A673 (cell line): ENCODE data around the gene MRPS23. TPM values are rescaled to one million over a fixed set of nuclear protein-coding genes. Genes with fewer than 3 reads are reported as not detected.

Experiments used
- BruUV-seq: library from RNA; stranded (reverse); fragments of 400-500 nt; replicated peaks from 2 replicates; lab custom pipeline; 2021; lab: Mats Ljungman, UMichigan
- CTCF ChIA-PET: fragments of 300-600 bp; sonication (Branson Sonifier 250); formaldehyde crosslinking; loops from one replicate; lab custom pipeline; 2022; ENCODE audit warnings: antibody characterized with exemption; lab: Charles Lee
- POLR2A ChIA-PET: fragments of 300-600 bp; sonication (Branson Sonifier 250); formaldehyde crosslinking; loops from one replicate; lab custom pipeline; 2022; ENCODE audit warnings: antibody characterized with exemption; ENCODE audit not compliant: low non-redundant PET; lab: Charles Lee
- DNase-seq: peaks from one replicate; pipeline ENCODE4 v3.0.0-alpha.2; 2015; ENCODE audit warnings: low spot score
- H3K27ac ChIP-seq: fragments of 200-600 bp; sonication (generic); 2 replicates; pipeline ENCODE4 v1.5.1; 2016; ENCODE audit warnings: mixed run types, low read depth, mild to moderate bottlenecking, mixed read lengths, antibody characterized with exemption, low read length; ENCODE audit not compliant: poor library complexity, severe bottlenecking
- H3K27me3 ChIP-seq: fragments of 200-600 bp; sonication (generic); replicated peaks from 2 replicates; pipeline ENCODE4 v1.6.1; 2017; ENCODE audit warnings: mixed run types, low read depth, mild to moderate bottlenecking, mixed read lengths, antibody characterized with exemption, low read length; ENCODE audit not compliant: insufficient read depth, poor library complexity
- H3K36me3 ChIP-seq: fragments of 200-600 bp; sonication (generic); 2 replicates; pipeline ENCODE4 v1.6.1; 2016; ENCODE audit warnings: mixed run types, mild to moderate bottlenecking, mixed read lengths, antibody characterized with exemption, low read length; ENCODE audit not compliant: insufficient read depth, poor library complexity, severe bottlenecking
- H3K4me1 ChIP-seq: fragments of 200-600 bp; sonication (generic); 2 replicates; pipeline ENCODE4 v1.6.1; 2017; ENCODE audit warnings: mixed run types, mild to moderate bottlenecking, mixed read lengths, antibody characterized with exemption, low read length; ENCODE audit not compliant: insufficient read depth, poor library complexity, severe bottlenecking
- H3K4me3 ChIP-seq: fragments of 200-600 bp; sonication (generic); 2 replicates; pipeline ENCODE4 v1.5.1; 2016; ENCODE audit warnings: low read depth, mixed run types, mild to moderate bottlenecking, mixed read lengths, low read length; ENCODE audit not compliant: poor library complexity, severe bottlenecking
- H3K9me3 ChIP-seq: fragments of 200-600 bp; sonication (generic); 2 replicates; pipeline ENCODE4 v1.6.1; 2016; ENCODE audit warnings: mixed run types, low read depth, mild to moderate bottlenecking, mixed read lengths, antibody characterized with exemption, low read length; ENCODE audit not compliant: poor library complexity, severe bottlenecking
- EZH2 ChIP-seq: fragments of 200-600 bp; sonication (generic); IDR thresholded peaks from 2 replicates; pipeline ENCODE4 v1.6.1; 2017; ENCODE audit warnings: borderline replicate concordance, low read depth, mild to moderate bottlenecking, mixed read lengths, antibody characterized with exemption, low read length; ENCODE audit not compliant: poor library complexity, severe bottlenecking
- intact Hi-C: fragments of 100-400 bp; cut with micrococcal nuclease; formaldehyde crosslinking; loops from one replicate; pipeline ENCODE4 v1.10.0; 2022; ENCODE audit not compliant: unreplicated experiment
- total RNA-seq: library from RNA; stranded (reverse); gene quantifications from 2 replicates; pipeline ENCODE4 v1.2.3, GENCODE V29; 2021
- TF ChIP-seq, protein P1 (sequence below): fragments of 300-800, 200-600 bp; sonication (generic); conservative IDR thresholded peaks from 2 replicates; pipeline ENCODE4 v1.5.1; 2017; ENCODE audit warnings: low read depth, mild to moderate bottlenecking, antibody characterized with exemption, low read length, moderate library complexity, mixed read lengths

MRPS23 gene
- total RNA-seq, 1 experiment from 2014 or later = 94.2 TPM

DNA sequence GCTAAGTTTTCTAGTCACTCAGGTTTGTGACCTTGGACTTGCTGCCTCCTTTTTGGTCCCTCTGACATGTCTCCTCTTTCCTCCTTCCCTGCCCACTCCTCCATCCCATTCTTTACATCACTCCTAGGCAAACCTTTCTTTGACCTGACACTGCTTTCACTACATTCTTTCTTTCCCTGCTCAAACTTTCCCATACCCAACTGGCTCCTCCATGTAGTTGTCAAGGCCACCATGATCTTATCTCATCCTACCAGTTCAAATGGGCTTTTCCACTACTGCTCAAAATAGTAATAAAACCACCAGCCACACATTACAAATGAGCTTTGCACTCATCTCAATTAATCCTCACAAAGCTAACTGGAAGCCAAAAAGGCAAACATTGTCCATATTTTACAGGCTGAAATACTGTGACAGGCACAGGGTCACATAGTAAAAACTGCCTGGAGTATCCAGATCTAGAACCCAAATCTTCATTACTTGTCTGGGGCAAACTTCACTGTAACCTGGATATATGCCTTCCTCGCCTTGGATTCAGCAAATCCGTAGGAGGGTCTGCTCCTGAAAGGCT, 14.4 kb downstream of the MRPS23 start:
- no TSS peak for BruUV-seq
- peaks cover 21% of the 10 kb centered on the region for H3K36me3 ChIP-seq
- intact Hi-C loops = no loop called here

GRCh38 chr17:57834146-57834741, 15.6 kb downstream of the MRPS23 start:
- Histone ChIP-seq H3K27me3 (no peaks in the 10 kb centered on the region), H3K27ac (no peak overlapping the region), H3K4me1 (peaks cover 10% of the 10 kb centered on the region), H3K9me3 (no peaks in the 10 kb centered on the region), H3K4me3 (no peak overlapping the region), H3K36me3 (peaks cover 10% of the 10 kb centered on the region)
- BruUV-seq = no TSS peak
- ChIA-PET POLR2A (no interaction called here), CTCF (interaction anchor here (0.5 to 2.4 kb wide), 9 partner anchors 14 to 591 kb away, joined by 3 to 29 read pairs (median 10); partner anchors contain the start of gene MRPS23)
- TF ChIP-seq EZH2 = no peak
- TF ChIP-seq, protein P1, sequence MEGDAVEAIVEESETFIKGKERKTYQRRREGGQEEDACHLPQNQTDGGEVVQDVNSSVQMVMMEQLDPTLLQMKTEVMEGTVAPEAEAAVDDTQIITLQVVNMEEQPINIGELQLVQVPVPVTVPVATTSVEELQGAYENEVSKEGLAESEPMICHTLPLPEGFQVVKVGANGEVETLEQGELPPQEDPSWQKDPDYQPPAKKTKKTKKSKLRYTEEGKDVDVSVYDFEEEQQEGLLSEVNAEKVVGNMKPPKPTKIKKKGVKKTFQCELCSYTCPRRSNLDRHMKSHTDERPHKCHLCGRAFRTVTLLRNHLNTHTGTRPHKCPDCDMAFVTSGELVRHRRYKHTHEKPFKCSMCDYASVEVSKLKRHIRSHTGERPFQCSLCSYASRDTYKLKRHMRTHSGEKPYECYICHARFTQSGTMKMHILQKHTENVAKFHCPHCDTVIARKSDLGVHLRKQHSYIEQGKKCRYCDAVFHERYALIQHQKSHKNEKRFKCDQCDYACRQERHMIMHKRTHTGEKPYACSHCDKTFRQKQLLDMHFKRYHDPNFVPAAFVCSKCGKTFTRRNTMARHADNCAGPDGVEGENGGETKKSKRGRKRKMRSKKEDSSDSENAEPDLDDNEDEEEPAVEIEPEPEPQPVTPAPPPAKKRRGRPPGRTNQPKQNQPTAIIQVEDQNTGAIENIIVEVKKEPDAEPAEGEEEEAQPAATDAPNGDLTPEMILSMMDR = no peak
- DNase-seq = no peak
- intact Hi-C loops = loop anchor here (5.0 kb wide), 1 partner anchor 87 kb away; the partner anchor contains the start of gene CCDC182

More for the DNA sequence above, 14.4 kb downstream of the MRPS23 start:
- H3K9me3 ChIP-seq = no peaks in the 10 kb centered on the region
- no peak for DNase-seq
- no peak overlapping the region for H3K4me3 ChIP-seq
- TF ChIP-seq EZH2 = no peak
- TF ChIP-seq, protein P1 = no peak
- CTCF ChIA-PET = no interaction called here
- POLR2A ChIA-PET = no interaction called here
- H3K27me3 ChIP-seq = no peaks in the 10 kb centered on the region
- peaks cover 10% of the 10 kb centered on the region for H3K4me1 ChIP-seq
- no peak overlapping the region for H3K27ac ChIP-seq

GRCh38 chr17:57833179-57833939, 16.5 kb downstream of the MRPS23 start:
- no peak overlapping the region for H3K27ac ChIP-seq
- H3K36me3 ChIP-seq = peaks cover 1% of the 10 kb centered on the region
- peaks cover 10% of the 10 kb centered on the region for H3K4me1 ChIP-seq
- H3K27me3 ChIP-seq = no peaks in the 10 kb centered on the region
- intact Hi-C loops = loop anchor here (1.0 to 5.0 kb wide), 4 partner anchors 86 to 702 kb away; partner anchors contain the start of gene CCDC182
- TF ChIP-seq, protein P1 = peak; percentile 99
- no peak for TF ChIP-seq EZH2
- no peaks in the 10 kb centered on the region for H3K9me3 ChIP-seq
- no TSS peak for BruUV-seq
- peak; percentile 84 for DNase-seq
- peak overlapping the region; percentile 39 for H3K4me3 ChIP-seq
- CTCF ChIA-PET = interaction anchor here (0.5 to 2.4 kb wide), 18 partner anchors 14 to 702 kb away, joined by 3 to 29 read pairs (median 4); partner anchors contain the start of gene MRPS23
- POLR2A ChIA-PET = interaction anchor here (0.7 kb wide), 1 partner anchor 312 kb away, joined by 9 read pairs; no protein-coding TSS in a partner anchor
